ENCODE results near the gene CTNNA3. TPM values are rescaled to one million over a fixed set of nuclear protein-coding genes. Genes with fewer than 3 reads are reported as not detected.

CTNNA3 gene
- total RNA-seq, 1 donor, result not detected

- no peak overlapping the region for H3K4me3 ChIP-seq (ENCODE audit: insufficient read depth, low read length)
- no peak for DNase-seq (ENCODE audit: insufficient read length, low spot score, missing footprints)
- no peak overlapping the region for H3K27ac ChIP-seq (ENCODE audit: low read depth, low read length)
- H3K4me1 ChIP-seq (ENCODE audit: insufficient read depth, low read length), result no peaks in the 10 kb centered on the region
- H3K27me3 ChIP-seq (ENCODE audit: insufficient read depth, low read length), result no peaks in the 10 kb centered on the region
- H4K20me1 ChIP-seq (ENCODE audit: insufficient read depth, low read length), result no peaks in the 10 kb centered on the region
- peak overlapping the region; percentile 75 for H2AFZ ChIP-seq (ENCODE audit: low read length)
- no peak for TF ChIP-seq CTCF (IDR thresholded peaks at IDR 0.05; ENCODE audit: extremely low read depth, low read depth, low read length)
- peak overlapping the region; percentile 35 for H3K4me2 ChIP-seq (ENCODE audit: insufficient read depth, low read length)
- no peaks in the 10 kb centered on the region for H3K36me3 ChIP-seq (ENCODE audit: insufficient read depth, low read length)
- H3K79me2 ChIP-seq (ENCODE audit: insufficient read depth, low read length), result no peaks in the 10 kb centered on the region
- H3K9me3 ChIP-seq (ENCODE audit: low read depth, low read length), result no peaks in the 10 kb centered on the region
Measured at GRCh38 chr10:66788178-66788987, 907.6 kb downstream of the CTNNA3 start.

GRCh38 chr10:66786709-66787108 is 909.3 kb downstream of the CTNNA3 start:
- H3K36me3 ChIP-seq (ENCODE audit: insufficient read depth, low read length), result no peaks in the 10 kb centered on the region
- H3K27ac ChIP-seq (ENCODE audit: low read depth, low read length), result no peak overlapping the region
- no peaks in the 10 kb centered on the region for H3K9me3 ChIP-seq (ENCODE audit: low read depth, low read length)
- no peak overlapping the region for H3K4me2 ChIP-seq (ENCODE audit: insufficient read depth, low read length)
- H4K20me1 ChIP-seq (ENCODE audit: insufficient read depth, low read length), result no peaks in the 10 kb centered on the region
- H3K4me1 ChIP-seq (ENCODE audit: insufficient read depth, low read length), result no peaks in the 10 kb centered on the region
- no peak overlapping the region for H3K4me3 ChIP-seq (ENCODE audit: insufficient read depth, low read length)
- TF ChIP-seq CTCF (IDR thresholded peaks at IDR 0.05; ENCODE audit: extremely low read depth, low read depth, low read length), result no peak
- no peak overlapping the region for H2AFZ ChIP-seq (ENCODE audit: low read length)
- no peaks in the 10 kb centered on the region for H3K79me2 ChIP-seq (ENCODE audit: insufficient read depth, low read length)
- DNase-seq (ENCODE audit: insufficient read length, low spot score, missing footprints), result no peak
- no peaks in the 10 kb centered on the region for H3K27me3 ChIP-seq (ENCODE audit: insufficient read depth, low read length)

- no peak for TF ChIP-seq CTCF (IDR thresholded peaks at IDR 0.05; ENCODE audit: extremely low read depth, low read depth, low read length)
Measured at GRCh38 chr10:66784770-66785169, 911.2 kb downstream of the CTNNA3 start.

GRCh38 chr10:66783316-66783715 is 912.7 kb downstream of the CTNNA3 start:
- H2AFZ ChIP-seq (ENCODE audit: low read length), result no peak overlapping the region
- H3K36me3 ChIP-seq (ENCODE audit: insufficient read depth, low read length), result no peaks in the 10 kb centered on the region
- H3K4me1 ChIP-seq (ENCODE audit: insufficient read depth, low read length), result no peaks in the 10 kb centered on the region
- no peak overlapping the region for H3K4me2 ChIP-seq (ENCODE audit: insufficient read depth, low read length)
- H4K20me1 ChIP-seq (ENCODE audit: insufficient read depth, low read length), result no peaks in the 10 kb centered on the region
- no peak overlapping the region for H3K4me3 ChIP-seq (ENCODE audit: insufficient read depth, low read length)
- H3K27ac ChIP-seq (ENCODE audit: low read depth, low read length), result peak overlapping the region; percentile 47
- no peaks in the 10 kb centered on the region for H3K9me3 ChIP-seq (ENCODE audit: low read depth, low read length)
- H3K27me3 ChIP-seq (ENCODE audit: insufficient read depth, low read length), result no peaks in the 10 kb centered on the region
- H3K79me2 ChIP-seq (ENCODE audit: insufficient read depth, low read length), result no peaks in the 10 kb centered on the region
- no peak for TF ChIP-seq CTCF (IDR thresholded peaks at IDR 0.05; ENCODE audit: extremely low read depth, low read depth, low read length)
- no peak for DNase-seq (ENCODE audit: insufficient read length, low spot score, missing footprints)

More at GRCh38 chr10:66784770-66785169, 911.2 kb downstream of the CTNNA3 start:
- Histone ChIP-seq H3K4me1 (ENCODE audit: insufficient read depth, low read length) (no peaks in the 10 kb centered on the region), H4K20me1 (ENCODE audit: insufficient read depth, low read length) (no peaks in the 10 kb centered on the region), H3K36me3 (ENCODE audit: insufficient read depth, low read length) (no peaks in the 10 kb centered on the region), H3K79me2 (ENCODE audit: insufficient read depth, low read length) (no peaks in the 10 kb centered on the region), H3K4me2 (ENCODE audit: insufficient read depth, low read length) (no peak overlapping the region), H3K9me3 (ENCODE audit: low read depth, low read length) (no peaks in the 10 kb centered on the region), H3K4me3 (ENCODE audit: insufficient read depth, low read length) (no peak overlapping the region), H2AFZ (ENCODE audit: low read length) (no peak overlapping the region), H3K27ac (ENCODE audit: low read depth, low read length) (no peak overlapping the region), H3K27me3 (ENCODE audit: insufficient read depth, low read length) (no peaks in the 10 kb centered on the region)
- DNase-seq (ENCODE audit: insufficient read length, low spot score, missing footprints), result no peak

All from osteoblast (primary cell).